SIG-M5 (cell line): Measurements from ENCODE around the gene MAP3K10.
A peak's percentile ranks its signal among the peaks of the same experiment; 100 is the strongest.
"Not testable (repeated sequence)": the region's sequence is repeated elsewhere in the genome, so short reads cannot be mapped to it uniquely, and the experiment has no call there.

Experiments
- DNase-seq: peaks from one replicate; lab custom pipeline; 2025; lab: John Stamatoyannopoulos, UW

The MAP3K10 gene

DNA sequence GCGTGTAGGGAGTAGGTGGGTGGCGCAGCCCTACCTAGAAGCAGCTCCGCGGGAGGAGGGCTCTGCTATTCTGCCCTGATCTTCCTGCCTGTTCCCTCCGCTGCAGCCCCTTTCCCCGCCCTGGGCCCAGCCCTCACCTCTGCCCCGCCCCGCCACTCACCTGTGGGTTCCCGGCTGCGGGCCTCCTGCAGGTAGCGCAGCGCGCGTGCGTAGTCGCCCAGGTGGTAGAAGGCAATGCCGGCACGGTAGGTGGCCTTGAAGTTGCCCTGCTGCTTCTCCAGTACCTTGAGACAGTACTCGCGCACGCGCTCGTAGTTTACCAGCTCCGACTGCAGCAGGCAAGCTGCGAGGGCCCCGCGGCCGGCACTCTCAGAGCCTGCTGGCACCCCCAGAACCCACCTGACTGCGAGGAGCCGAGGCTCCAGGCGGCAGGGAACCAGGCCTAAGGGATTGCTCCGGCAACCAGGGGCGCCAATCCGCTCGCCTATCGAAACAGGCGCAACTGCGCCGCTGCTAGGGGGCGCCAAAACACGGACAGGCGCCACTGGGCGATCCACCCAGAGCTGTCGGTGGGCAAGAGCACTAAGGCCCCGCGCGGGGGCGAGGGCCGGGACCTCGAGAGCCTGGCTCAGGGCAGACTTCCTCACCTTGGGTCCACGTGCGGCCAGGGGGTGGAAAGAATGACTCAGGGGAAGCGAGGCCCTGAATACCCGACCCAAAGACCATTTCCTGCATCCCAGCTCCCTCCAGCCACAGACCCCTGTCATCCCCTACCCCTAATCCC, 26.0 kb downstream of the MAP3K10 start:
- DNase-seq: no peak

DNA sequence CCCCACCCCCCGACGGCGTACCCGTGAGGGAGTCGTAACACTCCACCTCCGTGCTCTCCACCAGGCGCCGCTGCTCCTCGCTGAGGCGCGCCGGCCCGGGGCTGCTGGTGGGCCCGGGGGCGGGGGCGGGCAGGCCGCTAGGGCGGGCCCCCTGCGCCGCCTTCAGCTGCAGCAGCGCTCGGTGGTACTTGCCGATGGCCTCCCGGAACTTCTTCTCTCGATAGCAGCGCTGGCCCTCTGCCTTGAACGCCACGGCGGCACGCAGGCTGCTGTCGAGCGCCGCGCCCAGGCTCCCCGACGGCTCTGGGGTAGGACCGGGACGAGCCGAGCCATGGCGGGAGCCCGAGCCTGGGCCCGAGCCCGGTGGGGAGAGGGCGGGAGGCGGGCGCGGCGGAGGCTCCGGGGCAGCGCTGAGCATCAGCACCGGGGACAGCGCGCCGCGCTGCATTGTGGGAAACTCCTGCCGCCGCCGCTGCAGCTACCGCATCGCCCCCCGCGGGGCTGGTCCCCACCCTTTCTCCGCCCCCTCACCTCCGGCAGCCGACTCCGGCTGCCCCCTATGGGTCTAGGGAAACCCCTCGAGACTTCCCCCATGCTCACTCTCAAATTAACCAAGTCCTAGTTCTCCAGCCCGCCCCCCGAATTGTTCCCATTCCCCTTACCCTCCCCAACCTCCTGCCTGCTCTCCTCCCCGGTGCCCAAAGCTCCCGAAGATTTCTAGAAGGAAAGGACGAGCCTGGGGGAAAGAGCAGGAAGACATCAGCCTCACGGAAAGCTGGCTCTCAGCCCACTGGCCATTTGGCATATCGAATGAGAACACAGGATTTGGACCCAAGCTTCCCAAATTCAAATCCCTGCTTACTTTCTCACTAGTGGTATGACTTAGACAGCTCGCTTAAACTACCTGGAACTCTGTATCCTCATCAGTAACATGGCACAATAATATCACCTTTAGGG, 27.0 kb downstream of the MAP3K10 start, which contains the start of gene TTC9B:
TSS of gene TTC9B (minus strand) at position 451 of the 957 bp plus-strand sequence. CDS start at position 448, 3 bp downstream.
- DNase-seq: no peak

DNA sequence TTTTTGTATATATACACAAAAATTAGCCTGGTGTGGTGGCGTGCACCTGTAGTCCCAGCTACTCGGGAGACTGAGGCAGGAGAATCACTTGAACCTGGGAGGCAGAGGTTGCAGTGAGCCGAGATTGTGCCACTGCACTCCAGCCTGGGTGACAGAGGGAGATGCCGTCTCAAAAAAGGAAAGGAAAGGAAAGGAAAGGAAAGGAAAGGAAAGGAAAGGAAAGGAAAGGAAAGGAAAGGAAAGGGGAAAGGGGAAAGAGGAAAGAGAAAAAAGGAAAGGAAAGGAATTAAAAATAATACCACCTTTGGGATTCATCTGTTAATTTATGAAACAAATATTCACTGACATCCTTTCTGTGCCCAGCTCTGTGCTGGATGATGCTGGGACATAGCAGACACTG, 27.8 kb downstream of the MAP3K10 start:
- DNase-seq: not testable (repeated sequence)

DNA sequence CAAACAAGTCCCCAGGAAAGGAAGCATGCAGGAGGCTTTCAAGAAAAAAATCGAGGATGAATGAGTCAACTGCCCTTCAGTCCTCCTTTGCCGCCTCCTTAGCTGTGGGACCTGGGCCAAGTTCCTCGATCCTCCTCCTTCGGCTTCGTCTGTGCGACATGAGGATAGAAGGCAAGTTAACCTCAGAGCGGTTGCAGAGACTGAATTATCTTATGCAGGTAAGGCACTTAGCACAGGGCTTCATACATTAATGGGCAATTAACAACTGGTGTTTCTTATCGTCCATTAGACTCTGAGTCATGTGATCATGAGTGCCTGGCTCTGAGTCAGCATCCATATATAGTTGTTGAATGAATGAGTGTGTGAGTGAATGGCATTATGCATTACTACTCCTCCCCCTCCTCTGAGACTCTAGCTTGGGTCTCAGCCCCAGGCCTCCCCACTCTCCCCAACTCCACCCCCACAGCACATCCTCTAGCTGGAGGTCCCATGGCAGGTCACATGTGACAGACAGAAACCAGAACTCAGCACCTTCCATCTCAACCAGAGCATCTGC, 28.6 kb downstream of the MAP3K10 start:
- no peak for DNase-seq

DNA sequence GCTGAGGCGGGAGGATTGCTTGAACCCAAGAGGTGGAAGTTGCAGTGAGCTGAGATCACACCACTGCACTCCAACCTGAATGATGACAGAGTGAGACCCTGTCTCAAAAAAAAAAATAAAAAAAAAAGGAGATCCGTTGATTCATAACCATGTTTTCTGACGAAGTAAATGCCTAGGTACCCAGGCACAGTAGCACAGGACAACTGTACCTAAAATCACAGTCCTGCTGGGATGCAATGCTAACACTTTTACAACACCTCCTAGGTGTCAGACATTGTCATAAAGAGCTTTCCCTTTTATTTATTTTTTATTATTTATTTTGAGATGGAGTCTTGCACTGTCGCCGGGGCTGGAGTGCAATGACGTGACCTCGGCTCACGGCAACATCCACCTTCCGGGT, 29.4 kb downstream of the MAP3K10 start:
- no peak for DNase-seq

DNA sequence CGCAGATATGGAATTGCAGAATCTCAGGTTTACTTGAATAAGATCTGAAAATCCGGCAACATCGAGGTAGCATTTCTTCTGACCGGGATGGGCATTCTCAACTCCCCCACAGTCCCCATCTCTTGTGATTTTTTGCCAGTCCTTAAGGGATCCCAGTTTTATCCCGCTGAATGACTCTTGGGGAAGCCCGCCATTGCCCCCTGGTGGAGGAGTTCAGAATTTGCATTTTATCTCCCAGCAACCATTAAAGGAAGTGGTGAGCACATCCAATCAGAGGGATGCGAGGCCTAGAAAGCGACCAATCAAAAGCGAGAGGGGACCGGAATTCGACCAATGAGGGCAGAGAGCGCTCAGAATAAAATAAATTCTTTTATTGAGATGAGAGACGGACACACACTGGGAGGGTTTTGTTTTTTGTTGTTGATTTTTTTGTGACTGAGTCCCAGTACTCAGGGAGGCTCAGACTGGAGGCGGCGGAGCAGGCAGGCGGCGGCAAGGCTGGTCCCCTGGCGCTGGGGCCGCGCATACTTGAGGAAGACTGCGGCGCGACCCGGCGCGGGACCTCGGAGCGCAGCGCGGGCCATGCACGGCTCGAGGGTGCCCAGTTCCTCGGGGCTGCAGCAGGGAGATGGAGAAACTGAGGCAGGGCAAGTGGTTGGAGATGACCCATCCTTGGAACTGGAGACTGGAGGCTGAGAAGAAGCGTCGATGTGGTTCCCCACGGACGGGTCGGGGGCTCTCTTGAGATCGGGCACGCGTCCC, 30.8 kb downstream of the MAP3K10 start:
- DNase-seq: peak; percentile 9

DNA sequence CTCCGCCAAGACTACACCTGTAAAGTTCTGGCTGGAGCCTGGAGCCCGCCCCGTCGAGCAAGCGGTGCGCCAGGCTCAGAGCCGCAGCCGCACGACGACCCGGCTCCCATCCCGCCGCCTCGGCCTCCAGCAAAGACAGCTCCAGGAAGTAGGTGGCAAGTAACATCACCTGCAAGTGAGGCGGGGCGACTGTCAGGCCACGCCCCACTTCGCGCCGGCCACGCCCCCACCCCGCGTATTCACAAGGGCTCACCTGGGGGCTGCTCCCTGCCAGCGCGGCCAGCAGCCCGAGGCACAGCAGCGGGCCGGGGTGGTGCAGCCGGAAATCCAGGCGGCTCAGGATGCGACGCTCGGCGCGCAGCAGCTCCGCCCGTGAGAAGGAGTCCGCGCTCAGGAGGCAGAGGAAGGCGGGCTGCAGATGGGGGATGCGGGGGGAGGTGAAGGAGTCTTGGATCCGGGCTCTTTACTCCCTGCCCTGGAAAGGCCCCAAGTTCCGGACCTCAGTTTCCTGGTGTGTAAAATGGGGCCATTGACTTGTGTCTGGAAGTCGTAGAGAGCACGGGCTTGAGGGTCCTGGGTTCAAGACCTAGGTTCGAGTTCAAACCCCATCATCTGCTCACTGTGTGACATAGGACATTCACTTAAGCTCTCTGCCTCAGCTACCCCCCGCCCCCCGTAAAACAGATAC, 32.1 kb downstream of the MAP3K10 start:
- DNase-seq: no peak

DNA sequence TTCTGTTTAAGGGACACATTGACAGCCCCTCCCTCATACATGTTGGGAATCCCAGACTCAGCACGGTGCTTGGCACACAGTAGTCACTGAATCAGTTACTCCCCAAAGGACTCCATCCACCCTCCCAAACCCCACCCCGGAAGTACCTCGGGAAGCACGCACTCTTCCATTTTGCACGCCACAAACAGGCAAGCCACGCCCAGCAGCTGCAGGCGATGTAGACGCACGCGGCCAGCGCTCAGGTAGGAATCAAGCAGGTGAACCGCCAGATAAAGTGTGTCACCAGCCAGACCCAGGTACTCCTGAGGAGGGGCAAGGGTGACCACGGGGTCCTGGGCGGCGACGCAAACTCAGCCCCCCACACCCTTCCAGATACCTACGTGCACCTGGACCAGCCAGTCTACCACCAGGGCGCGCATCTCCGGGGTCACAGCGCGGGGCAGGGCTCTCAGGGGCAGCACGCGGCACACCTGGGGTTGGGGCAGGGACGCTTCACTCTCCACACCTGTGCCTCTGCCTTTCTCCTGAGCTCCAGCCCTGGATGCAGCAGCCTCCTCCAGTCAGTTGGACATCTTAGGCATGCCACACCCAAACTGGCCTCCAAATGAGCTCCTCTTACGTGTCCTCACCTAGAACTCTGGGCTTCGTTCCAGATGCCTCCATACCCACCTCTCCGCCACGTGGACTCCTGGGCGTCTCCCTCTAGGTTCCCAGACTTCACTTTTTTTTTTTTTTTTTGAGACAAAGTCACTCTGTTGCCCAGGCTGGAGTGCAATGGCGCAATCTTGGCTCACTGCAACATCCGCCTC, 33.3 kb downstream of the MAP3K10 start:
- no peak for DNase-seq

DNA sequence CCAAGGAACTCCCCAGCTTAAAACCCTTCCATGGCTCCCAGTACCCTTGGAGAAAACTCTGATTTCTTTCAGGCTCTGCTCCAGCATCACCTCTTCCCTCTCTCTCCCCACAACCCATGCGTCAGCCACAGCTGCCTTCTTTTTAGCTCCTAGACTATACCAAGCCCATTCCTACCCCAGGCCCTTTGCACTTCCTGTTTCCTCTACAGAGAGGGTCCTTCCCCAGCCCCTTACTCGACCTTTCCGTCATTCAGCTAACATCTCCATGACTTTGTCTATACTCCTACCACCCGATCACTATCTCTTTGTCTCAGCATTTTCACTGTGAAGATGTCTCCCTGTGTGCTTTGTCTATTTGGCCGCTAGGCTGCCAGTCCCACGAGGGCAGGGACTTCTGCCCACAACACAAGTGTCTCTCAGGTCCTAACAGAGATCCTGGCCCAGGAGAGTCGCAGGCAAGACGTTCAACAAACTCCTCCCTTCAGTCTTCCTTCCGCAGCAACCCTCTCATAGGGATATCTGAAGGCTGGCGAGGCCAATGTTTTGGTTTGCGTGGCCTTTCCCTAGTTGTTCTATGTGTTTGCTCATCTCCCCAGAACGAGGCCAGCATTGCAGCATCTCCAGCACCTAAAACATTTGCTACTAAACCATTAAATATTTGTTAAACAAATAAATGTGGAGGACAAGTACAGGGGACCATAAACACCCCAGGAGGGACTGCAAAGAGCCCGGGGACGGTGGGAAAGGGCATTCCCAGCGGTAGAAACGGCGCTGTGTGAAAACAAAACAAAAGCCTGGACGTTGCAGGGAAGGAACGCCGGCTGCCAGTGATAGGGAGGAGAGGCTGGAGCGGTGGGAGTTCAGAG, 34.4 kb downstream of the MAP3K10 start:
- DNase-seq: no peak

DNA sequence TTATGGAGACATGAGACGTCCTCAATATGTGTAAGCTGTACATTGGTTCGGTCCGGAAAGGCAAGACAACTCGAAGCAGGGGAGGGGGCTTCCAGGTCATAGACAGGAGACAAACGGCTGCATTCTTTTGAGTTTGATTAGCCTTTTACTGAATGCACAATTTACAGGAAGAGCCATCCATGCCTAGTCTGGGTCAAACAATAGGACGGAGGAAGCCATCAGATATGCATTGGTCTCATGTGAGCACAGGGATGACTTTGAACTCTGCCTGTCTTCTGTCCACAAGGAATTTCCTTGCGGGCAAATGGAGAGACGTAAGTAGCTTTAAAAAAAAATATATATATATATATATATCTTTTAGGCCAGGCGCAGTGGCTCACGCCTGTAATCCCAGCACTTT, 37.1 kb downstream of the MAP3K10 start:
- no peak for DNase-seq

DNA sequence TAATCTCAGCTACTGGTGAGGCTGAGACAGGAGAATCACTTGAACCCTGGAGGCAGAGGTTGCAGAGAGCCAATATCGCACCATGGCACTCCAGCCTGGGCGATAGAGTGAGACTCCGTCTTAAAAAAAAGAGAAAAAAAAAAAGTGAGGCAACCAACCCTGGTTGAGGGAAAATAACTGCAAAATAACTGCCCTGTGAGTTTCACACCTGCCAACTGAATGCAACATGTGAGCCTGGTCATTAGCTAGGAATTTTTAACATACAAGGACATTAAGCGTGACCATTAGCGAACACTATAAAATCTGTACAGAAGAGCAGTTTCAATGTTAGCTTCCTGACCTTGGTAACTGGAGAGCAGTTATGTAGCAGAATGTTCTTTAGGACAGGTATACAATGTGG, 37.6 kb downstream of the MAP3K10 start:
- DNase-seq: no peak

DNA sequence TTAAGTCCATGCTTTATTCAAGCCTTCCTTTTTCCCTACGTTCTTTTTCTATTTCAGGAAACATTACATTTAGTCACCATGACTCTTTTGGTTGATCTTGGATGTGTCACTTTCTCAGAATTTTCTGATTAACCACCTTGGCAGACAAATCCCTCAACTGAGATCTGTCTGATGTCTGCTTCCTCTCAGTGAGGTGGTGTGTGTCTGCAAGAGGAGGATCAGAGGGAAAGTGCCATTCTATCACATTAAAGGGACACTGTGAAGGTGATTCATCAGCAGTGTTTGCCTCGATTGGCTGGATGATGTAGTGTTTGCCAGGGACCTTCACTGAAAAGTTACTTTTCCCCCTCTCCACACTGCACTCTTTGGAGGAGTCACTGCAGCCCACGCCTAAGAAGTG, 38.3 kb downstream of the MAP3K10 start:
- no peak for DNase-seq

DNA sequence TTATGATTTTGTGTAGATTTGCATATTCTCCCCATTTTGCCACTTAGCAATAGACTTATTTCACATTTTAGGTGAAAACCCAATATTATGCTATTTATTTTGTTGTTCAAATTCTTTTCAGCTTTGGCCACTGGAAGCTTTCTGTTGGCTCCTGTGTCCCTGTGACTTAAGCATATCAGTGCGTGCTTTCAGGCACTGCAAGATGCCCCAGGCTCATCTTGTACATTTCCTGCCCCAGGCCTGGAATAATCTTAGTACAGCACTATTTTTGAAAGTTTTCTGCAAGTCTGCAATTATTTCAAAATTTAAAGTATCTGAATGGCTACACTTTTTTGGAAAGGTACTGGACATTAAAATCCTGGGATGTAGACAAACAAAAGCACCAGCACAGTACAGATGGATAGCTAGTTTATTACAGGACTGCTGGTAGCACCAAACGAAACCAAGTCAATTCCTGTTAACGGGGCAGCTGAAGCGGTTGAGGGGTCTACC, 38.7 kb downstream of the MAP3K10 start:
- DNase-seq: no peak

DNA sequence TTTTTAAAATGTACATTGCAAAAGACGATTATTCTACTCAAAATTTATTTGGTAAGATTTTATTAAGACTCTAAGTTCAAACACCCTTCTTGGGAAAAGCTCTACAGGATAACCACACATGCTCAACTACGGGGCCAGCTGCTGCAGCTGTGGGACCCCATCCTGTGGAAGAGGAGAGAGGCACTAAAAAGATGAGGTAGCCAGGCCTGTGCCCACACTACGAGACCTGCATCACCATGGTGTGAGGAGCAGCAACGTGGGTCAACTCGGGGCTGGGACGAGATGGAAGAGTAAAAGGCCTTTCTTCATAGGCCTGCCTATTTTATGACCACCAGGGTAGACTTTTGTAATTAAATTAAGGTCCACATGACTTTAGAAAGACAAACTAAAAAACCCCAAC, 39.8 kb downstream of the MAP3K10 start:
- DNase-seq: no peak

DNA sequence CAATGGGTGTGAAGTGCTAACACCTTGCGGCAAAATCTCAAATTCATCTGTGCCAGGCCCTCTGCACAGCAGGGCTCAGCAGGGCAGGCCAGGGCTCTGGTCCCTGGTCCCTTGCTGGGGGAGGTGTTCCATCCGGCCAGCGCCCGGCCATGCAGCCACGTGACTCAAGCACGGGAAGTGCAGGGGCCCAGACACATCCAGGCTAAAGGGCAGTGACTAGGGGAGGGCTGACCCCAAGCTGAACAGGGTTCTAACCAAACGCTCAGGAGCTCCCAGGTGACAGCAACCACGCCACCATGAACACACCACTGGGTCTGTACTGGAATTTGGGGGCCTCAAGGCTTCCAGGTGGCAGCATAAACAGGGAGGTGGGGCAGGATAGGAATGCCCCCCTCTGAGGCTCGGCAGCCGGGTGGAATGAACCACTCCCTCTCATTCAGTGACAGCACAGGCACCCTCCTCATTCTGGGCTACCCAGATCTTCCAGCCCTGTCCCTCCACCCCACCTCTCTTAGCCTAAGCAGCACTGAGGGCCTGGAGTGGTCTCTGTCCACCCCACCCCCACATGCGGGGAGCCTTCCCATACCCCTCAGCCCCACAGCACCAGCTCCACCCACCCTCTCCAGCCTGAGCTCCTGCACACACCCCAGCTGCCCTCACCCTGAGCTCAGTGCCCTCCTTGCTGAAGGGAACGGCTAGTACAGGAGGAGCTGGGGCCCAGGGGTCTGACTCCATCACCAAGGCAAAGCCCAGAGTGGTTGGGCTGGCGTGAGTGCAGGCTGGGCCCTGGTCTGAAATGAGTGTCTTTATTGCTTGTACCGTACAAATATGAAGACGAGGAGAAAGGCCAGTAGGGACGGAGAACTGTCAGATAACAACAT, 40.6 kb downstream of the MAP3K10 start:
- DNase-seq: no peak

DNA sequence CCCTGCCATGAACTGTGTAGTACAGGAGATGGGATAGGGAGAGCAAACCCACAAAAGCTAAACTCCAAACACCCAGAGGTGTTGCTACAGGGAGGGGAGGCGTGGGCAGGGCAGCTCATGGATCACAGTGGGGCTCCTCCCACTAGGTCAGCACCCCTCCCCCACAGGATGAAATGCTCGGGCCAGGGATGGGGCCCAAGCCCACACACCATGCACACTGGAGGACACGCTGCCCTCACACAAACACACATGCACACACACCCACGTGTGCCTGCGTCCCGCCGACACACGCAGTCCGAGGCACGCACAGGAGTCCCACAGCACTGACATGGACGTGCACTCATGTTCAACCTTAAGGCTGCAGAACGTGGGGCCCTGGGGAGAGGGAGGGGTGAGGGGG, 41.3 kb downstream of the MAP3K10 start:
- DNase-seq: no peak

DNA sequence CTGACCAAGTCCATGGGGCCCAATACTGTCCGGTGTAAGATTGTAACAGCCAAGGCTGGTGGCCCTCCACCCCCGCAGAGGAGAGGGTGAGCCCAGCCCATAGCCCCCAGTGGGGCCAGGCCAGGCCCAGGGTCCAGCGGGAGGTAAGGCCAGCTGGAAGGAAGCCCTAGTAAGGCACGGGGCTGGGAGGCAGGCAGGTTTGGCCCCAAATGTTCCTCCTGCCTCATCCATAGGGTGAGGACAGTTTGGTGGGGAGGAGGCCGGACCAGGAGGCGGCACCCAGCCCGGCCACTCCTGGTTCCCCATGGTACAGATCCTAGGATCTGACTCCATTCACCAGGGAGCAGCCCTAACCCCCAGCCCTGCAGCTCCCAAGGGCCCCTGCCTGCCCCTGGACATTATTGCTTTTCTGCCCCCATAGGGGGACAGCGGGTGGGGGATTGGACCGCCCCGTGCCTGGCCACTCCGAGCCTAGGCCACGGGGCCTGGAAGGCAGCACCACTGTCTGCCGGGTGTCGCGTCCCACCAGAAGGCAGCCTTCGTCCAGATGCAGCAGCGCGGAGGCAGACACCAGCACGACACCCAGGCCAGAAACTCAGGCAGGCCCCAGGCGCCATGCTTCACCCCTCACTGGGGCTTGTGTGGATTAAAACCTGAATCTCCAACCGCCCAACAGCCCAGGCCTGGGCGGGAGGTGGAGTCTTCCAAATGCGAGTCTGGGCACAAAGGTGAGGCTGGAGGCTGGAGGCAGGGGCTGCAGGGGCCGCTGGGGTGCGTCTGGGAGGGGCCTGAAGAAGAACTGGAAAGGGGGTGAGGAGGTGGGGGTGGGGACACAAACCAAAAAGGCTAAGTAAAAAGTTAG, 42.0 kb downstream of the MAP3K10 start:
- DNase-seq: no peak
